Measurements from ENCODE around the gene KCNQ2. TPM values are rescaled to one million over a fixed set of nuclear protein-coding genes. Genes with fewer than 3 reads are reported as not detected.

The KCNQ2 gene
- total and polyA plus RNA-seq, 2 donors: 0.14 to 2.1 TPM

DNA sequence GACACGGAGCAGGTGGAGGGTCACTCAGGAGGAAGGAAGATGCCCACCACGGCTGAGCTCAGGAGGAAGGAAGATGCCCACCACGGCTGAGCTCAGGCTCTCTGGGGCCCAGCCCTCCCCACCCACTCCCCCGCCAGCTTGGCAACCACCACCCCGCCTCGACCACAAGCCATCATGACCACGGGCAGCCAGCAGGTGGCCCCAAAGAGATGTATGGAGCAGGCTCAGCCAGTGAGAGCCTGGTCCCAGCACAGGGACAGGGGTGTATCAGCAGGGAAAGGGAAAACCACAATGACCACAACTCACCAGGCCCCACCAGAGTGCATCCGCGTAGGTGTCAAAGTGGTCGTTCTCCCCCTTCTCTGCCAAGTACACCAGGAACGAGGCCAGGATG lies 30.4 kb downstream of the KCNQ2 start:
- Histone ChIP-seq H3K4me1 (ENCODE audit: insufficient read depth) (no peaks in the 10 kb centered on the region), H3K27ac (ENCODE audit: low read depth) (no peak overlapping the region), H3K4me3 (ENCODE audit: low read depth, low read length) (no peak overlapping the region), H3K36me3 (ENCODE audit: insufficient read depth) (no peaks in the 10 kb centered on the region)
- 40% methylated on average over 11 of the region's 11 CpGs for WGBS
- DNase-seq (ENCODE audit: extremely low spot score): no peak

- no peaks in the 10 kb centered on the region for H3K36me3 ChIP-seq (ENCODE audit: insufficient read depth)
- WGBS: 40% methylated on average over 22 of the region's 22 CpGs
- H3K4me1 ChIP-seq (ENCODE audit: insufficient read depth): no peaks in the 10 kb centered on the region
- DNase-seq (ENCODE audit: extremely low spot score): no peak
- no peak overlapping the region for H3K4me3 ChIP-seq (ENCODE audit: low read depth, low read length)
- no peak overlapping the region for H3K27ac ChIP-seq (ENCODE audit: low read depth)
Observed at GRCh38 chr20:63441136-63442099, 31.0 kb downstream of the KCNQ2 start.

DNA sequence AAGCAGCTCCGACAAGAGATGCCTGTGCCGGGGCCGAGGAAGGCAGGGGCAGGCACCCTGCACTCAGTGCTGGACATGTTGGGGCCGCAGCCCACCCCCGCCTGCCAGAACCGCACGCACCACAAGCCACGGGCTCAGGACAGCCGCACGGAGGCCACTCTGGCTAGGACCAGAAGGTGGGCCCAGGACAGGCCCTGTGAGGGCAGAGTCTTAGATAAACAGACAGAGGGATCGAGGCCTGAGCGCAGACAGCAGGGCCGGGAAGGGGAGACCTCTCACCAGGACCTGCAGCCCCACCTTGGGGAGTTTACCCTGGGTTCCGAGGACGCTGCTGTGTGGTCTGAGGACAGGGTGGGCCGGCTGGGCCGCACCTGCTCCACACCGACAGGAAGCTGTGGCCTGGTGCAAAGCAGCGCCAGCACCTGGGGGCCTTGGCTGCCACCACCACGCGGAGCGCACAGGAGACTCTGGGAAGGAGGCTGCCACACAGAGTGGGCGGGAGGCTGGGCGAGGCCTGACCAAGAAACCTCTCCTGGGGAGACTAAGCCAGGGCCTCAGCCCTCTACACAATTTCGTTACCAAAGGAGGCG lies 32.0 kb downstream of the KCNQ2 start:
- H3K27ac ChIP-seq (ENCODE audit: low read depth): no peak overlapping the region
- no peak for DNase-seq (ENCODE audit: extremely low spot score)
- WGBS: 93% methylated on average over 26 of the region's 26 CpGs
- no peaks in the 10 kb centered on the region for H3K4me1 ChIP-seq (ENCODE audit: insufficient read depth)
- no peaks in the 10 kb centered on the region for H3K36me3 ChIP-seq (ENCODE audit: insufficient read depth)
- no peak overlapping the region for H3K4me3 ChIP-seq (ENCODE audit: low read depth, low read length)

DNA sequence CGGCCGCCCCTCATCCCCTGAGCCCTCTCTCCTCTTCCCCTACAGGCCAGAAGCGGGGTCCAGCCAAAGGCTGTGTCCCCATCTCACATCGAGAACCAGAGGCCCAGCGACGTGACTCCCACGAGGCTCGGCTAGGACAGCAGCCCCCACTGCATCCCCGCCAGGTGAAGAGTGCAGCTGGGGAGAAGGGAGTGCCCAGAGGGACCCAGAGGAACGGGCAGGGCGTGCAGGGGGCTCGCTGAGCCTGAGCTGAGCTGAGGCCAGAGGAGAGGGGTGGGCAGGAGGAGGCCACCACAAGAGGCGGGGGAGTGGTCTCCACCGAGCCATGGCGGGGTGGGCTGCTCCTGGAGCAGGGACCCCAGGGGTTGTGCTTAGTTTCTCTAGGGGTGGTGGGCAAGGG lies 32.6 kb downstream of the KCNQ2 start:
- Histone ChIP-seq H3K4me3 (ENCODE audit: low read depth, low read length) (no peak overlapping the region), H3K27ac (ENCODE audit: low read depth) (no peak overlapping the region), H3K36me3 (ENCODE audit: insufficient read depth) (no peaks in the 10 kb centered on the region), H3K4me1 (ENCODE audit: insufficient read depth) (no peaks in the 10 kb centered on the region)
- DNase-seq (ENCODE audit: extremely low spot score): no peak
- 93% methylated on average over 15 of the region's 15 CpGs for WGBS

DNA sequence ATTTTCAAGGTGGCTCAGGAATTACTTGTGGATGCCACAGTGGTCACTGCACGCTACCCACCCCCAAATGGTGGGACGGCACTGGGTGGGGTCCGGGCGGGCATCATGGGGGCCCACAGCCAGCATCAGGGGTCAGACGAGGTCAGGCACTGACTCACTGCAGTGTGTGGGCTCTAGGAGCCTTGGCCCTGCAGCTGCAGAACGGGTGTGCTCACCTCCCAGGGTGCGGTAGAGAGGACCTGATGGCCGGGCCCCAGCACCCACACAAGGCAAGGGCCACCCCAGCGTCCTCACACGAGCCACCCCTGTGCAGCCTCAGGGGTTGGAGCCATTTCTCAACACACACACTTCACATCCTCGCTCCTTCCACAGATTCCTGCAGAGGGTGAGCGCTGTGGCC lies 34.3 kb downstream of the KCNQ2 start:
- H3K36me3 ChIP-seq (ENCODE audit: insufficient read depth): no peaks in the 10 kb centered on the region
- no peak overlapping the region for H3K4me3 ChIP-seq (ENCODE audit: low read depth, low read length)
- H3K27ac ChIP-seq (ENCODE audit: low read depth): no peak overlapping the region
- H3K4me1 ChIP-seq (ENCODE audit: insufficient read depth): no peaks in the 10 kb centered on the region
- DNase-seq (ENCODE audit: extremely low spot score): no peak
- WGBS: 89% methylated on average over 12 of the region's 12 CpGs

GRCh38 chr20:63435552-63435951 lies 36.9 kb downstream of the KCNQ2 start:
- Histone ChIP-seq H3K4me3 (ENCODE audit: low read depth, low read length) (no peak overlapping the region), H3K4me1 (ENCODE audit: insufficient read depth) (no peaks in the 10 kb centered on the region), H3K36me3 (ENCODE audit: insufficient read depth) (no peaks in the 10 kb centered on the region), H3K27ac (ENCODE audit: low read depth) (no peak overlapping the region)
- 19% methylated on average over 9 of the region's 9 CpGs for WGBS
- no peak for DNase-seq (ENCODE audit: extremely low spot score)

GRCh38 chr20:63434599-63435378 lies 37.7 kb downstream of the KCNQ2 start:
- no peak for DNase-seq (ENCODE audit: extremely low spot score)
- Histone ChIP-seq H3K4me3 (ENCODE audit: low read depth, low read length) (no peak overlapping the region), H3K4me1 (ENCODE audit: insufficient read depth) (no peaks in the 10 kb centered on the region), H3K27ac (ENCODE audit: low read depth) (no peak overlapping the region), H3K36me3 (ENCODE audit: insufficient read depth) (no peaks in the 10 kb centered on the region)
- 44% methylated on average over 33 of the region's 33 CpGs for WGBS

DNA sequence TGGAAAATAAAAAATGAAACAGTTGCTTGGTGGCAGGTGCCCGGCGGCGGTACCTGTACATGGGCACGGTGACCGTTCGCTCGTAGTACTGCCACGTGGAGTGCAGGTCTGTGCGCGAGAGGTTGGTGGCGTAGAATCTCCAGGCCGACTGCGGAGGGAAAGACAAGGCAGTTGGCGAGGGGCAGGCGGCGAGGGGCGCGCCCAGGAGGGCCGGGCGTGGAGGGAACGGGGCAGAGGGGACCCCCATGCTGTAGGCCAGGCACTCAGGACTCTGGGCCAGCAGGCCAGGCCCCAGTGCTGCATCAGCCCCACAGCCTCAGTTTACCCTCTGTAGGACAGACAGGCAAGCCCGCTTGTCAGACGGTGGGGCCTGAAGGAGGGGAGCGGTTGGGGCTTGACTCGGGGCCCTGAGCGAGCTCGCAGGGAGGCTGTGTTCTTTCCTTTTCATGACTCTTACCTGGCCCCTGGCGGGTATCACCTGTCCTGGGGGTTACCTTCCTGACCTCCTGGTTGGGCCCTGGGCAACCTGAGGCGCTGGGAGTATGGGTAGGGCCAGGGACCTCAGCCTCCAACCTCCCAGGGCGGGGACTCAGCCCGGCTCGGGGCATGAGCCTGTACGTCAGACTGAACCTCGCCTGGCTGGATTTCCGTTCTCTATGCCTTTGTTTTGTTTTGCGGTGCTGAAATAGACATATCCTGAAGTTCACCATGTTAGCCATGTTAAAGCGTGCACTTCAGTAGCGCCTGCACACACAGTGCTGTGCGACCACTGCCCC lies 38.5 kb downstream of the KCNQ2 start:
- DNase-seq (ENCODE audit: extremely low spot score): no peak
- no peak overlapping the region for H3K4me3 ChIP-seq (ENCODE audit: low read depth, low read length)
- no peaks in the 10 kb centered on the region for H3K36me3 ChIP-seq (ENCODE audit: insufficient read depth)
- WGBS: 93% methylated on average over 39 of the region's 39 CpGs
- H3K27ac ChIP-seq (ENCODE audit: low read depth): no peak overlapping the region
- no peaks in the 10 kb centered on the region for H3K4me1 ChIP-seq (ENCODE audit: insufficient read depth)

DNA sequence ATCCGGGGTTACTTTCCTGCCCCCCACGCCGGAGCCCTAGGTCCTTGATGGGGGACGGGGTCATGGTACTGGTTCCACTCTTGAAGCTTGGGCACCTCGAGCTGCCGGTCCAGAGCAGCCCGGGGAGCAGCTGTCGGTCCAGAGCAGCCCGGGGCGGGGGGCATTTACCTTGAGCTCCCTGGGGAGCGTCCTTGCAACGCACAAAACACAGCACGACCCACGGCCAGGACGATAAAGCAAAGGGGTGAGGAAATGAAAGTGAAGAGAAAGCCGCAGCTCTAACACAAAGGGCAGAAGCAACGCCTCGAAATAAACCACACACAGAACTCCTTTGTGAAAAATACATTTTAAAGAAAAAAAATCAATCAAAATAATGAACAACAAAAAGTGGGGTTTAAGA lies 39.1 kb downstream of the KCNQ2 start:
- Histone ChIP-seq H3K4me3 (ENCODE audit: low read depth, low read length) (no peak overlapping the region), H3K36me3 (ENCODE audit: insufficient read depth) (no peaks in the 10 kb centered on the region), H3K27ac (ENCODE audit: low read depth) (no peak overlapping the region), H3K4me1 (ENCODE audit: insufficient read depth) (no peaks in the 10 kb centered on the region)
- 89% methylated on average over 18 of the region's 18 CpGs for WGBS
- no peak for DNase-seq (ENCODE audit: extremely low spot score)

DNA sequence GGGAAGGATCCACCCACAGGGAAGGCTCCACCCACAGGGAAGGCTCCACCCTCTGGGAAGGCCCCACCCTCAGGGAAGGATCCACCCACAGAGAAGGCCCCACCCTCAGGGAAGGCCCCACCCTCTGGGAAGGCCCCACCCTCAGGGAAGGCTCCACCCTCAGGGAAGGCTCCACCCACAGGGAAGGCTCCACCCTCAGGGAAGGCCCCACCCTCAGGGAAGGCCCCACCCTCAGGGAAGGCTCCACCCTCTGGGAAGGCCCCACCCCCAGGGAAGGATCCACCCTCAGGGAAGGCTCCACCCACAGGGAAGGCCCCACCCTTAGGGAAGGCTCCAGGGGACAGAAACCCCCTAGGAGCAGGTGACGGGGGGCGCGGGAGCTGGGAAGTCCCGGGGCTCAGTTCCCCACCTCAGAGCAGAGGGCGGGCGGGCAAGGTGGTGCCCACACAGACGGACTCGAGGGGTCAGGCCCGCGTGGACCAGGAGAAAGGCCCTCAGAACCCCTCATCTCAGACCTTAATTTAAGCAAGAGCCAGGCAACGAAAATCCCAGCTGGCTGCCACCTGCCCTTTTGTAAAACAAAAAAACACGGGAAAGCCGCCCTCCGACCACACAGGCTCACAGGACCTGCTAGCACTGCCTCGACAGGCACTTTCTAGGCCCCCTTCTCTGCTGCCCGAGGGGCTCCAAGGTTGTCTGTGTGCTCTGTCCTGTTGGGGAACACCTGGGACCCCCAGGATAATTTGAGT lies 39.7 kb downstream of the KCNQ2 start:
- Histone ChIP-seq H3K36me3 (ENCODE audit: insufficient read depth) (no peaks in the 10 kb centered on the region), H3K27ac (ENCODE audit: low read depth) (no peak overlapping the region), H3K4me1 (ENCODE audit: insufficient read depth) (no peaks in the 10 kb centered on the region), H3K4me3 (ENCODE audit: low read depth, low read length) (no peak overlapping the region)
- 82% methylated on average over 16 of the region's 16 CpGs for WGBS
- no peak for DNase-seq (ENCODE audit: extremely low spot score)

DNA sequence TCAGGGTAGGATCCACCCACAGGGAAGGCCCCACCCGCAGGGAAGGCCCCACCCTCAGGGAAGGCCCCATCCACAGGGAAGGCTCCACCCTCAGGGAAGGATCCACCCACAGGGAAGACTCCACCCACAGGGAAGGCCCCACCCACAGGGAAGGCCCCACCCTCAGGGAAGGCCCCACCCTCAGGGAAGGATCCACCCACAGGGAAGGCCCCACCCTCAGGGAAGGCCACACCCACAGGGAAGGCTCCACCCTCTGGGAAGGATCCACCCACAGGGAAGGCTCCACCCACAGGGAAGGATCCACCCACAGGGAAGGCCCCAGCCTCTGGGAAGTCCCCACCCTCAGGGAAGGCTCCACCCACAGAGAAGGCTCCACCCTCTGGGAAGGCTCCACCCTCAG lies 40.5 kb downstream of the KCNQ2 start:
- Histone ChIP-seq H3K27ac (ENCODE audit: low read depth) (no peak overlapping the region), H3K4me1 (ENCODE audit: insufficient read depth) (no peaks in the 10 kb centered on the region), H3K36me3 (ENCODE audit: insufficient read depth) (no peaks in the 10 kb centered on the region), H3K4me3 (ENCODE audit: low read depth, low read length) (no peak overlapping the region)
- DNase-seq (ENCODE audit: extremely low spot score): no peak
- 89% methylated on average over 1 of the region's 1 CpG for WGBS

DNA sequence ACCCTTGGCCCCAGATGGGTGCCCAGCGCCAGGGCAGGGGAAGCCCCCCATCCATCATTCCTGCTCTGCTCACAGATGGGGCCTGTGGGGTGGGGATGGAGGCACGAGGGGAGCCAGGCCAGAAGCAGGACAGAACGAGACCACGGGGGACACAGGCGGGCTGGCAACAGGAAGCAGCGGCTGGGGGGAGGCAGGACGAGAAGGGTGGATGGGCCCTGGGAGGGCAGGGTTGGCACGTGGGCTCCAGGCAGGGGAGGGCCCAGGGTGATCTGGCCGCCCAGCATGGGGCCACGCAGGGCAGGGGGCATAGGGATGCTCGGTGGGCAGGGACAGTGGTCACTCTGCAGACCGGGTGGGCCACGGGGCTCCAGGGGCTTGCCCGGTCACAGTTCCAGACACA lies 41.6 kb downstream of the KCNQ2 start:
- H3K36me3 ChIP-seq (ENCODE audit: insufficient read depth): no peaks in the 10 kb centered on the region
- H3K4me3 ChIP-seq (ENCODE audit: low read depth, low read length): no peak overlapping the region
- H3K4me1 ChIP-seq (ENCODE audit: insufficient read depth): no peaks in the 10 kb centered on the region
- 84% methylated on average over 14 of the region's 14 CpGs for WGBS
- H3K27ac ChIP-seq (ENCODE audit: low read depth): no peak overlapping the region
- no peak for DNase-seq (ENCODE audit: extremely low spot score)

DNA sequence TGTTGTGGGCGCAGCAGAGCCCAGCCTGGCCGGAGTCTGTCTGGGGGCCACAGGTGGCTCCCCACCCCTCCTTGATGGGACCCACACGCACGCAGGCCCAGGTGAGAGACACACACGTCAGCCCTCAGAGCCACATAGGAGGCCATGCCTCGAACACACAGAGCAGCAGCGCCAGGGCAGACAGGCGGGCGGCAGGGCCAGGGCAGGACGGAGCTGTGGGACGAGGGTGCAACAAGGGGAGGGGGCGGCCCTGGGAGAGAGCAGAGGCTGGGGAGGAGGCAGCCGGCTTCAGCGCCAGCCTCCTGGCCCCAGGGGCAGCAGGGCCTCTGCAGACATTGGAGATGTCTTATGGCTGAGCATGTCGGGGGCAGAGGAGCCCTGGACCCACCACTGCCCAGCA lies 42.5 kb downstream of the KCNQ2 start:
- Histone ChIP-seq H3K4me3 (ENCODE audit: low read depth, low read length) (no peak overlapping the region), H3K27ac (ENCODE audit: low read depth) (no peak overlapping the region), H3K4me1 (ENCODE audit: insufficient read depth) (no peaks in the 10 kb centered on the region), H3K36me3 (ENCODE audit: insufficient read depth) (no peaks in the 10 kb centered on the region)
- DNase-seq (ENCODE audit: extremely low spot score): no peak
- WGBS: 85% methylated on average over 15 of the region's 15 CpGs

Data from urinary bladder (tissue), 4 donors.